Colonic mucosa (tissue), 4 donors: Measurements from ENCODE around the gene LARP6. TPM values are rescaled to one million over a fixed set of nuclear protein-coding genes. Genes with fewer than 3 reads are reported as not detected.
"Not testable (repeated sequence)": the region's sequence is repeated elsewhere in the genome, so short reads cannot be mapped to it uniquely, and the experiment has no call there.

Source experiments
- DNase-seq: peaks from one replicate; pipeline ENCODE4 v3.0.0-alpha.2; 2020
- H3K27ac ChIP-seq: fragments of 200-600 bp; one replicate; pipeline ENCODE4 v1.8.0; 2021
- H3K27me3 ChIP-seq: fragments of 200-600 bp; one replicate; pipeline ENCODE4 v1.8.0; 2021
- H3K36me3 ChIP-seq: fragments of 200-600 bp; one replicate; pipeline ENCODE4 v1.8.0; 2021
- H3K4me1 ChIP-seq: fragments of 200-600 bp; one replicate; pipeline ENCODE4 v1.8.0; 2021; ENCODE audit warnings: mild to moderate bottlenecking
- H3K4me3 ChIP-seq: fragments of 200-600 bp; one replicate; pipeline ENCODE4 v1.8.0; 2021
- H3K9ac ChIP-seq, 2 donors: one replicate each; pipeline ENCODE4 v1.7.0; 2013; ENCODE audit warnings: control low read depth in 2 of 2, low read depth in 2 of 2, low read length in 2 of 2
- H3K9me3 ChIP-seq: fragments of 200-600 bp; one replicate; pipeline ENCODE4 v1.8.0; 2021
- CTCF ChIP-seq: fragments of 200-600 bp; IDR thresholded peaks from one replicate; pipeline ENCODE4 v1.8.0; 2022; ENCODE audit warnings: antibody characterized with exemption, mild to moderate bottlenecking
- intact Hi-C: fragments of 100-400 bp; cut with DNase I; formaldehyde crosslinking; loops from one replicate; pipeline ENCODE4 v1.14.1; 2022
- total RNA-seq, 2 donors: library from RNA; stranded (reverse); fragmentation: NEBNext Ultra II Directional in 1 of 2; extraction: Animal tissue kit (Norgen Biotek cat#: 25700) in 1 of 2; gene quantifications; one replicate each; pipeline ENCODE4 v1.2.1, GENCODE V29; 2021
- donor health status: healthy.
- donor health status: DM: no; HTN: no; CAD: no.
- donor health status: DM: no; HTN: no; CAD: no.

Gene LARP6
- total RNA-seq, 2 donors from 2014 or later = 0.49 to 3.5 TPM

DNA sequence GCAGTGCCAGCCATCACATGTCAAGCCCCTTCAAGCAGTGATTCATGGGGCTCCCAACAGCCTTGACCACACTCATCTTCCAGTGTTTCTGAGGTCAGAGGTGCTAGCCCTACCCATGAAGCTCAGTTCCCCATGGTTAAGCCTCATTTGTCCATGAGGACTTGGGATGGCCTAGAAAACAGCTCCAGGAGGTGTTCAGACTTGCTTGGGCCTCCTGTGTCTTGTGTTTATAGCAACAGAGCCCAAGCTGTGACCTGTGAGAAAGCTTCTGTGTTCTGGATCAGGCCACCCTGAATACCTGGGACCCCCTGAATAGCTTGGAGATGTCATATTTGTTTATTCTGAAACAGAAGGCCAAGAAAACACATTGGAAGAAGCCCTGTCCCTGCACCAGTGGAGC, 36.7 kb downstream of the LARP6 start:
- H3K4me3 ChIP-seq = no peak overlapping the region
- H3K27me3 ChIP-seq = no peaks in the 10 kb centered on the region
- no peak overlapping the region for H3K27ac ChIP-seq
- no peak overlapping the region for H3K9ac ChIP-seq
- intact Hi-C loops = no loop called here
- no peaks in the 10 kb centered on the region for H3K36me3 ChIP-seq
- DNase-seq = no peak
- no peaks in the 10 kb centered on the region for H3K9me3 ChIP-seq
- H3K4me1 ChIP-seq = no peaks in the 10 kb centered on the region
- TF ChIP-seq CTCF = no peak

- H3K4me3 ChIP-seq = no peak overlapping the region
Observed at GRCh38 chr15:70815604-70816003, 38.4 kb downstream of the LARP6 start.

DNA sequence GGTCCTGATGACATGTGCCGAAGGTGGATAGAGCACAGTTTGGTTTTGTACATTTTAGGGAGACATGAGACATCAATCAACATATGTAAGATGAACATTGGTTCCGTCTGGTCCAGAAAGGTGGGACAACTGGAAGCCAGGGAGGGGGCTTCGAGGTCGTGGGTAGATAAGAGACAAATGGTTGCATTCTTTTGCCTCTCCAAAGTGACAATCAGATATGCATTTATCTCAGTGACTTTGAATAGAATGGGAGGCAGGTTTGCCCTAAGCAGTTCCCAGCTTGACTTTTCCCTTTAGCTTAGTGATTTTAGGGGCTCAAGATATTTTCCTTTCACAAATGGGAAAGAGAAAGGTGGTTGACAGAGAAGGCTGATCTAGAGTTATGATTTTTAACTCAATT, 38.9 kb downstream of the LARP6 start:
- H3K27me3 ChIP-seq, H3K4me1 ChIP-seq, H3K9me3 ChIP-seq, H3K4me3 ChIP-seq, H3K9ac ChIP-seq, H3K27ac ChIP-seq, DNase-seq, intact Hi-C loops, H3K36me3 ChIP-seq: not testable (repeated sequence)

More at GRCh38 chr15:70815604-70816003, 38.4 kb downstream of the LARP6 start:
- no peak for TF ChIP-seq CTCF
- no peak for DNase-seq
- Histone ChIP-seq H3K36me3 (no peaks in the 10 kb centered on the region), H3K4me1 (no peaks in the 10 kb centered on the region), H3K9me3 (no peaks in the 10 kb centered on the region), H3K9ac (no peak overlapping the region), H3K27me3 (no peaks in the 10 kb centered on the region), H3K27ac (no peak overlapping the region)
- intact Hi-C loops = no loop called here

DNA sequence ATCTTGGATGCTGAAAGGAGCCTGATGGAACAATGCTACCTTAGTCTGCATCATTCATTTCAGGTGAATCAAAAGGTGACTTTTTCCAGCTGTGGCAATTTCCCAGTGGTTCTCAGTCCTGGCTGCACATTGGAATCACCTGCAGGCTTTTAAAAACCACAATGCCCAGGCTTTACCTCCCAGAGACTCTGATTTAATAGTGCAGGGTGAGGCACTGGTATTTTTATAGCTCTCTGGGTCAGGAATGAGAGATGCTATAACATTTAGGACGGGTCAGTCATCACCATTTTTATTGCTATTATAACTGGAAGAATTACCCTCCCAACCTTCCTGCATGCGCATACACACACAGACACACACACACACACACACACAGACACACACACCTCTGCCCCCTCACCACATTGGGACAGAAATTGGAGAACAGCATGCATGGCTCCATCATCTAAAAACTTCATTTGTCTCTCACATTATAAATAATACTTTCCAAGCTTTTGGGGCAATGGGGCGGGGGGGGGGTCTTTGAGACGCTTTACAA, 41.1 kb downstream of the LARP6 start:
- no peaks in the 10 kb centered on the region for H3K4me1 ChIP-seq

GRCh38 chr15:70810916-70811578, 42.9 kb downstream of the LARP6 start:
- Histone ChIP-seq H3K9me3 (no peaks in the 10 kb centered on the region), H3K36me3 (no peaks in the 10 kb centered on the region), H3K27me3 (no peaks in the 10 kb centered on the region), H3K4me1 (no peaks in the 10 kb centered on the region), H3K27ac (no peak overlapping the region), H3K4me3 (no peak overlapping the region), H3K9ac (no peak overlapping the region)
- intact Hi-C loops = loop anchor here (2.0 kb wide), 1 partner anchor 128 kb away; no protein-coding TSS in a partner anchor
- no peak for TF ChIP-seq CTCF
- no peak for DNase-seq

More for the DNA sequence above, 41.1 kb downstream of the LARP6 start:
- H3K27ac ChIP-seq = no peak overlapping the region
- H3K9ac ChIP-seq = no peak overlapping the region
- intact Hi-C loops = loop anchor here (2.0 kb wide), 1 partner anchor 62 kb away; no protein-coding TSS in a partner anchor
- no peaks in the 10 kb centered on the region for H3K36me3 ChIP-seq
- no peak for TF ChIP-seq CTCF
- H3K9me3 ChIP-seq = no peaks in the 10 kb centered on the region
- no peak for DNase-seq
- no peak overlapping the region for H3K4me3 ChIP-seq
- H3K27me3 ChIP-seq = no peaks in the 10 kb centered on the region
